GM12878 (cell line): ENCODE results near the gene NNMT. TPM values are rescaled to one million over a fixed set of nuclear protein-coding genes. Genes with fewer than 3 reads are reported as not detected.

ENCODE experiments used
- ATAC-seq: fragments of 200-7000 bp; cut with Tn5 transposase; 3 replicates; pipeline ENCODE4 v1.9.1; 2020; ENCODE audit warnings: mild to moderate bottlenecking, moderate library complexity
- BruUV-seq: library from RNA; stranded (reverse); fragments of 400-500 nt; replicated peaks from 2 replicates; lab custom pipeline; 2021; lab: Mats Ljungman, UMichigan
- CTCF ChIA-PET: fragments of 300-600 bp; sonication (Branson Sonifier 250); formaldehyde crosslinking; extraction: SDS; loops from one replicate; lab custom pipeline; 2021; ENCODE audit warnings: inconsistent platforms; lab: Yijun Ruan, JAX
- POLR2A ChIA-PET: fragments of 350-600 bp; formaldehyde crosslinking; extraction: SDS; loops from one replicate; lab custom pipeline; 2021; ENCODE audit warnings: inconsistent platforms; lab: Charles Lee
- RAD21 ChIA-PET: fragments of 300-600 bp; sonication (Branson Sonifier 250); formaldehyde crosslinking; loops from one replicate; lab custom pipeline; 2023; ENCODE audit warnings: antibody characterized with exemption; ENCODE audit not compliant: unreplicated experiment; lab: Charles Lee
- SMC1A ChIA-PET: fragments of 300-600 bp; sonication (Branson Sonifier 250); formaldehyde crosslinking; loops from one replicate; lab custom pipeline; 2023; ENCODE audit not compliant: unreplicated experiment, uncharacterized antibody; lab: Charles Lee
- DNase-seq: peaks from one replicate; pipeline ENCODE4 v3.0.0-alpha.2; 2011; ENCODE audit warnings: low read depth, low spot score
- FAIRE-seq: peaks from 3 replicates; lab custom pipeline; 2011; peaks lifted over from hg19 to GRCh38; lab: Jason Lieb, UNC
- H2AFZ ChIP-seq: 2 replicates; pipeline ENCODE4 v1.6.0; 2011; ENCODE audit warnings: low read depth, low read length, control low read depth; ENCODE audit not compliant: control insufficient read depth
- H3K27ac ChIP-seq: 2 replicates; pipeline ENCODE4 v1.5.1; 2011; ENCODE audit warnings: control low read depth; ENCODE audit not compliant: control insufficient read depth, insufficient read depth
- H3K27me3 ChIP-seq, 2 experiments: replicated peaks in 1 of 2; 2 replicates each; pipeline versions ENCODE4 v1.6.0 to v1.6.1; 2011; ENCODE audit warnings: low read length in 1 of 2; ENCODE audit not compliant: control insufficient read depth in 2 of 2, insufficient read depth in 2 of 2
- H3K36me3 ChIP-seq, 2 experiments: 2 replicates each; pipeline ENCODE4 v1.5.1; 2011; ENCODE audit warnings: low read length in 1 of 2; ENCODE audit not compliant: control insufficient read depth in 2 of 2, insufficient read depth in 2 of 2
- H3K4me1 ChIP-seq: 2 replicates; pipeline ENCODE4 v1.6.1; 2011; ENCODE audit warnings: mild to moderate bottlenecking, low read length, moderate library complexity, mixed read lengths; ENCODE audit not compliant: control insufficient read depth, insufficient read depth
- H3K4me2 ChIP-seq: 2 replicates; pipeline ENCODE4 v1.6.0; 2011; ENCODE audit warnings: control low read depth; ENCODE audit not compliant: control insufficient read depth, insufficient read depth
- H3K4me3 ChIP-seq: fragments of 200-600 bp; sonication (generic); 2 replicates; pipeline ENCODE4 v1.5.1; 2016
- H3K79me2 ChIP-seq: 2 replicates; pipeline ENCODE4 v1.6.0; 2011; ENCODE audit warnings: low read length; ENCODE audit not compliant: control insufficient read depth, insufficient read depth
- H3K9ac ChIP-seq: 2 replicates; pipeline ENCODE4 v1.8.0; 2011; ENCODE audit warnings: low read length, control low read depth, mixed read lengths; ENCODE audit not compliant: control insufficient read depth, insufficient read depth
- H3K9me3 ChIP-seq: replicated peaks from 3 replicates; pipeline ENCODE4 v1.5.1; 2011; ENCODE audit warnings: mild to moderate bottlenecking, low read length; ENCODE audit not compliant: control insufficient read depth, insufficient read depth
- H4K20me1 ChIP-seq: 2 replicates; pipeline ENCODE4 v1.6.0; 2011; ENCODE audit not compliant: control insufficient read depth, insufficient read depth
- CEBPZ ChIP-seq: fragments of 150-350 bp; IDR thresholded peaks from 2 replicates; pipeline ENCODE4 v1.6.1; 2016; ENCODE audit warnings: low read depth, low read length
- E2F4 ChIP-seq: IDR thresholded peaks from 2 replicates; pipeline ENCODE4 v1.6.1; 2012; ENCODE audit warnings: low read depth, low read length, improper control_type of control experiment
- NFYB ChIP-seq: IDR thresholded peaks from 2 replicates; pipeline ENCODE4 v1.6.1; 2011; ENCODE audit warnings: low read depth, mild to moderate bottlenecking, low read length, improper control_type of control experiment, moderate library complexity; ENCODE audit not compliant: insufficient read depth
- WGBS: methylation state at CpG from one replicate; pipeline ENCODE4 v1.1.6; 2016; ENCODE audit warnings: low lambda C conversion rate; ENCODE audit not compliant: insufficient replicate concordance, insufficient coverage; ENCODE audit errors: missing lambda C conversion rate; 5-methylcytosine and 5-hydroxymethylcytosine counted together
- in situ Hi-C: fragments of 300-500 bp; cut with MboI; formaldehyde crosslinking; loops from 9 replicates; pipeline ENCODE4 v1.14.3; 2018; ENCODE audit warnings: mixed read lengths
- intact Hi-C: fragments of 100-400 bp; cut with micrococcal nuclease; formaldehyde crosslinking; loops from one replicate; pipeline ENCODE4 v1.14.2; 2022; ENCODE audit not compliant: unreplicated experiment
- polyA plus RNA-seq, 11 experiments: library from polyadenylated mRNA; depleted of rRNA in 4 of 11; unstranded in 6 of 11; stranded (reverse) in 5 of 11; fragments of >200 nt; fragmentation: Nextera tagmentation in 4 of 11; fragmentation: Illumina TruSeq in 1 of 11; extraction: Ambion mirVana in 4 of 11; extraction: Trizol in 1 of 11; gene quantifications; 1 replicate in 1 of 11; 2 replicates in 10 of 11; pipeline versions ENCODE4 v1.2.1 to v1.2.3, GENCODE V29; 2011 to 2016; ENCODE audit warnings: inconsistent platforms in 2 of 11, missing spikeins in 2 of 11, low read depth in 1 of 11
- total RNA-seq, 4 experiments: library from RNA; depleted of rRNA in 3 of 4; stranded (reverse); fragments of >200 nt in 3 of 4; fragmentation: Illumina TruSeq in 1 of 4; extraction: Trizol in 1 of 4; gene quantifications; 2 replicates each; pipeline versions ENCODE4 v1.2.1 to v1.2.3, GENCODE V29; 2013 to 2021
- TF ChIP-seq, protein P1 (sequence below): fragments of 450-650 bp; IDR thresholded peaks from 2 replicates; pipeline ENCODE4 v1.6.1; 2017; ENCODE audit warnings: antibody characterized with exemption, mild to moderate bottlenecking, moderate library complexity
- TF ChIP-seq, protein P2 (sequence below): IDR thresholded peaks from 2 replicates; pipeline ENCODE4 v1.6.1; 2011; ENCODE audit warnings: low read depth, low read length, improper control_type of control experiment, borderline replicate concordance

The NNMT gene
- total and polyA plus RNA-seq, 10 of the 15 experiments (the other 5 are each of a cell fraction or from before 2014, with no cell fraction given) = 0.46 TPM; not detected in 9

GRCh38 chr11:114259551-114259983 is 36.6 kb upstream of the NNMT start:
- no peak overlapping the region for H2AFZ ChIP-seq
- H3K4me3 ChIP-seq = no peak overlapping the region
- no peaks in the 10 kb centered on the region; the same call in 1 of the 2 replicates for H4K20me1 ChIP-seq
- no peak overlapping the region for H3K27ac ChIP-seq
- no peaks in the 10 kb centered on the region for H3K36me3 ChIP-seq
- 28% methylated on average over 12 of the region's 12 CpGs for WGBS
- H3K4me2 ChIP-seq = no peak overlapping the region
- no peaks in the 10 kb centered on the region for H3K79me2 ChIP-seq
- H3K9me3 ChIP-seq = no peaks in the 10 kb centered on the region
- in situ Hi-C loops (no loop called here), intact Hi-C loops (no loop called here)
- no peak for ATAC-seq
- ChIA-PET SMC1A (interaction anchor here (2.5 to 7.1 kb wide), 2 partner anchors 363 to 454 kb away, joined by 7 to 40 read pairs; no protein-coding TSS in a partner anchor), RAD21 (interaction anchor here (0.6 to 4.3 kb wide), 3 partner anchors 265 to 1202 kb away, joined by 3 to 17 read pairs (median 16); no protein-coding TSS in a partner anchor), CTCF (interaction anchor here (1.9 to 8.8 kb wide), 3 partner anchors 10 to 363 kb away, joined by 10 to 120 read pairs (median 83); no protein-coding TSS in a partner anchor), POLR2A (no interaction called here)
- no peaks in the 10 kb centered on the region for H3K4me1 ChIP-seq
- no peak for FAIRE-seq
- TF ChIP-seq NFYB = no peak
- TF ChIP-seq, protein P1, sequence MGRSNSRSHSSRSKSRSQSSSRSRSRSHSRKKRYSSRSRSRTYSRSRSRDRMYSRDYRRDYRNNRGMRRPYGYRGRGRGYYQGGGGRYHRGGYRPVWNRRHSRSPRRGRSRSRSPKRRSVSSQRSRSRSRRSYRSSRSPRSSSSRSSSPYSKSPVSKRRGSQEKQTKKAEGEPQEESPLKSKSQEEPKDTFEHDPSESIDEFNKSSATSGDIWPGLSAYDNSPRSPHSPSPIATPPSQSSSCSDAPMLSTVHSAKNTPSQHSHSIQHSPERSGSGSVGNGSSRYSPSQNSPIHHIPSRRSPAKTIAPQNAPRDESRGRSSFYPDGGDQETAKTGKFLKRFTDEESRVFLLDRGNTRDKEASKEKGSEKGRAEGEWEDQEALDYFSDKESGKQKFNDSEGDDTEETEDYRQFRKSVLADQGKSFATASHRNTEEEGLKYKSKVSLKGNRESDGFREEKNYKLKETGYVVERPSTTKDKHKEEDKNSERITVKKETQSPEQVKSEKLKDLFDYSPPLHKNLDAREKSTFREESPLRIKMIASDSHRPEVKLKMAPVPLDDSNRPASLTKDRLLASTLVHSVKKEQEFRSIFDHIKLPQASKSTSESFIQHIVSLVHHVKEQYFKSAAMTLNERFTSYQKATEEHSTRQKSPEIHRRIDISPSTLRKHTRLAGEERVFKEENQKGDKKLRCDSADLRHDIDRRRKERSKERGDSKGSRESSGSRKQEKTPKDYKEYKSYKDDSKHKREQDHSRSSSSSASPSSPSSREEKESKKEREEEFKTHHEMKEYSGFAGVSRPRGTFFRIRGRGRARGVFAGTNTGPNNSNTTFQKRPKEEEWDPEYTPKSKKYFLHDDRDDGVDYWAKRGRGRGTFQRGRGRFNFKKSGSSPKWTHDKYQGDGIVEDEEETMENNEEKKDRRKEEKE = no peak
- TF ChIP-seq, protein P2, sequence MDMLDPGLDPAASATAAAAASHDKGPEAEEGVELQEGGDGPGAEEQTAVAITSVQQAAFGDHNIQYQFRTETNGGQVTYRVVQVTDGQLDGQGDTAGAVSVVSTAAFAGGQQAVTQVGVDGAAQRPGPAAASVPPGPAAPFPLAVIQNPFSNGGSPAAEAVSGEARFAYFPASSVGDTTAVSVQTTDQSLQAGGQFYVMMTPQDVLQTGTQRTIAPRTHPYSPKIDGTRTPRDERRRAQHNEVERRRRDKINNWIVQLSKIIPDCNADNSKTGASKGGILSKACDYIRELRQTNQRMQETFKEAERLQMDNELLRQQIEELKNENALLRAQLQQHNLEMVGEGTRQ = no peak
- TF ChIP-seq CEBPZ = no peak
- no peak for TF ChIP-seq E2F4
- no peak overlapping the region for H3K9ac ChIP-seq
- no peak for DNase-seq
- H3K27me3 ChIP-seq = peaks cover 0 to 4% of the 10 kb centered on the region in 2 experiments; a peak in 3 of 4 replicates
- BruUV-seq = no TSS peak
